ENCODE measurements around the gene PLEKHH2.

- TF ChIP-seq POLR2AphosphoS5 (IDR thresholded peaks at IDR 0.05; ENCODE audit: borderline replicate concordance, low read depth, low read length), result no peak
- no peak for TF ChIP-seq EZH2 (IDR thresholded peaks at IDR 0.05)
- no peak for TF ChIP-seq FOXP2 (optimal IDR thresholded peaks at IDR 0.05; ENCODE audit: control extremely low read depth, extremely low read length, insufficient read depth)
Measured at GRCh38 chr2:43790147-43790546, 153.1 kb downstream of the PLEKHH2 start.

Data from SK-N-MC (cell line).